Mucosa of descending colon (tissue), 3 donors: Measurements from ENCODE around the gene NTRK1. TPM values are rescaled to one million over a fixed set of nuclear protein-coding genes. Genes with fewer than 3 reads are reported as not detected.
A peak's percentile ranks its signal among the peaks of the same experiment; 100 is the strongest.
"Not testable (repeated sequence)": the region's sequence is repeated elsewhere in the genome, so short reads cannot be mapped to it uniquely, and the experiment has no call there.

Experiments
- ATAC-seq: fragments of 200-7000 bp; cut with Tn5 transposase; one replicate; pipeline ENCODE4 v1.9.1; 2020; ENCODE audit warnings: mild to moderate bottlenecking, moderate library complexity
- DNase-seq, 3 donors: peaks; one replicate each; pipeline ENCODE4 v3.0.0-alpha.2; 2020
- H3K36me3 ChIP-seq: fragments of 200-600 bp; one replicate; pipeline ENCODE4 v1.8.0; 2021; ENCODE audit warnings: low read depth, mild to moderate bottlenecking
- H3K4me1 ChIP-seq: fragments of 200-600 bp; one replicate; pipeline ENCODE4 v1.8.0; 2021; ENCODE audit warnings: low read depth, mild to moderate bottlenecking
- H3K4me3 ChIP-seq: fragments of 200-600 bp; one replicate; pipeline ENCODE4 v1.8.0; 2021; ENCODE audit warnings: mild to moderate bottlenecking
- H3K9me3 ChIP-seq: fragments of 200-600 bp; one replicate; pipeline ENCODE4 v1.8.0; 2021; ENCODE audit warnings: mild to moderate bottlenecking
- intact Hi-C, 2 donors: fragments of 100-400 bp; cut with DNase I in 1 of 2; cut with micrococcal nuclease in 1 of 2; formaldehyde crosslinking; loops; one replicate each; pipeline versions ENCODE4 v1.11.0 to v1.11.1; 2022; cut with DNase I, micrococcal nuclease
- total RNA-seq, 3 donors: library from RNA; stranded (reverse); fragmentation: NEBNext Ultra II Directional in 2 of 3; extraction: Animal tissue kit (Norgen Biotek cat#: 25700) in 2 of 3; gene quantifications; one replicate each; pipeline versions ENCODE4 v1.2.1 to v1.2.4, GENCODE V29; 2021 to 2023
- TF ChIP-seq, protein P1 (sequence below): fragments of 200-600 bp; IDR thresholded peaks from one replicate; pipeline ENCODE4 v1.8.0; 2022; ENCODE audit warnings: antibody characterized with exemption, mild to moderate bottlenecking
- donor health status: DM: no; HTN: no; CAD: no; lungs with moderate emphysema.
- donor health status: DM: no; HTN: no; CAD: no.
- donor health status: DM: no; HTN: yes; CAD: no.

The NTRK1 gene
- total RNA-seq, 3 donors from 2014 or later: 0.67 to 1.3 (median 0.79) TPM

DNA sequence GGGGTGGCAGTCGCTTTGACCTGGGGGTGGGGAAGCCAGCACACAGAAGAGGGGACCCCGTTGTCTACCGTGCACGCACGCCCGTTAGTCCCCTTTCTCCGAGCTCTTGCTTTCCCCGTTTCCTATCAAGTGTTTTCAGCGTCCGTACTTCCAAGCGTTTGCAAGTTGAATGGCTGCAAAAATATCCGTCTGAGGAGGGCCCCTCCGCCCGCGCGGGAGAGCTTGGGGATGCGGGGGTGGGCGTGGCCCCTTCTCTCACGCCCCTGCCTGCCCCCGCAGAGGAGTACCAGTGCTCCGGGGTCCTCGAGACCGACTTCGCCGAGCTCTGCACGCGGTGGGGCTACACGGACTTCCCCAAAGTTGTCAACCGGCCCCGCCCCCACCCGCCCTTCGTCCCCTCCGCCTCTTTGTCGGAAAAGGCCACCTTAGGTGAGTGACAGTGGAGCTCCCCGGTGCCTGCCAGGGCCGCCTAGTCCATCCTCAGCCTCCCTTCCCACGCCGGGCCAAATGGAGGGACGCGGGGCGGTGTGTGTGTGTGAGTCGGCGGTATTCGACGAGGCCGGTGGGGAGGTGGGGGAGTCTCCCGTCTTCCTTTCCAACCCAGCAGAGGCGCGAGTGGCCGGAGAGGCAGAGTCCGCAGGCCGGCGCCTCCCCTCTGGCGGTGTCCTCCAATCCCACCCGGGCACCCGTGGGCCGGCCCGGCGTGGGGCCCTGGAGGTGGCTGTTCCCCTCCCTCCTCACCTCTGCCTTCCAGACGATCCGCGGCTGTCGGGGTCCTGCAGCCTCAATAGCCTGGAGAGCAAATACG is 63.2 kb downstream of the NTRK1 start:
- TF ChIP-seq, protein P1, sequence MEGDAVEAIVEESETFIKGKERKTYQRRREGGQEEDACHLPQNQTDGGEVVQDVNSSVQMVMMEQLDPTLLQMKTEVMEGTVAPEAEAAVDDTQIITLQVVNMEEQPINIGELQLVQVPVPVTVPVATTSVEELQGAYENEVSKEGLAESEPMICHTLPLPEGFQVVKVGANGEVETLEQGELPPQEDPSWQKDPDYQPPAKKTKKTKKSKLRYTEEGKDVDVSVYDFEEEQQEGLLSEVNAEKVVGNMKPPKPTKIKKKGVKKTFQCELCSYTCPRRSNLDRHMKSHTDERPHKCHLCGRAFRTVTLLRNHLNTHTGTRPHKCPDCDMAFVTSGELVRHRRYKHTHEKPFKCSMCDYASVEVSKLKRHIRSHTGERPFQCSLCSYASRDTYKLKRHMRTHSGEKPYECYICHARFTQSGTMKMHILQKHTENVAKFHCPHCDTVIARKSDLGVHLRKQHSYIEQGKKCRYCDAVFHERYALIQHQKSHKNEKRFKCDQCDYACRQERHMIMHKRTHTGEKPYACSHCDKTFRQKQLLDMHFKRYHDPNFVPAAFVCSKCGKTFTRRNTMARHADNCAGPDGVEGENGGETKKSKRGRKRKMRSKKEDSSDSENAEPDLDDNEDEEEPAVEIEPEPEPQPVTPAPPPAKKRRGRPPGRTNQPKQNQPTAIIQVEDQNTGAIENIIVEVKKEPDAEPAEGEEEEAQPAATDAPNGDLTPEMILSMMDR: no peak
- intact Hi-C loops: no loop called here
- Histone ChIP-seq H3K4me1 (peaks cover 24% of the 10 kb centered on the region), H3K4me3 (no peak overlapping the region), H3K36me3 (no peaks in the 10 kb centered on the region), H3K9me3 (no peaks in the 10 kb centered on the region)
- no peak for ATAC-seq
- no peak for DNase-seq

DNA sequence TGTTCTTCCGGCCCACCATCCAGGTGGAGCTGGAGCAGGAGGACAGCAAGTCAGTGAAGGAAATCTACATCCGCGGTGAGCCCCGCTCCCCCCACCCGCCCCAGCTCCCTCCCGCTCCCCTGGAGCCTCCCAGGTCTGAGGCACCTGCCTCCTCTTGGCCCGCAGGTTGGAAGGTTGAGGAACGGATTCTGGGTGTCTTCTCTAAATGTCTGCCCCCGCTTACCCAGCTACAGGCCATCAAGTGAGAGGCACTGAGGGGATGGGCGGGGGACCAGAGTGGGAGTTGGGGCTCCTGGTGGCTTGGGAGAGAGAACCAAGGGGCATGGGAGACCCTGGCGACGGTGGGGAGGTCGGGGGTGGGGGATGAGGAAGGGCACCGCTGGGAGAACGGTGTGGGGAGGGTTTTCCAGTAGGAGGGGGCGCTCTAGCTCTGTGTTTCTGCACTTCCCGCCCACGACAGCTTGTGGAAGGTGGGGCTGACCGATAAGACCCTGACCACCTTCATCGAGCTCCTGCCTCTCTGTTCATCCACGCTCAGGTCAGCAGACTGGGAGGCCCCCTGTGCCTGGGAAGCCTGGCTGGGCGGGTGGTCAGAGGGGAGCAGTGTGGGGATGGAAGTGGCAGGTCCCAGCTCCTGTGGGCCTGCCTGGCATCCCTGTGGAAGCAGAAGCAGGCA is 64.0 kb downstream of the NTRK1 start:
- intact Hi-C loops: no loop called here
- TF ChIP-seq, protein P1: no peak
- Histone ChIP-seq H3K36me3 (no peaks in the 10 kb centered on the region), H3K9me3 (no peaks in the 10 kb centered on the region), H3K4me1 (peaks cover 24% of the 10 kb centered on the region), H3K4me3 (no peak overlapping the region)
- ATAC-seq: no peak
- DNase-seq: no peak

DNA sequence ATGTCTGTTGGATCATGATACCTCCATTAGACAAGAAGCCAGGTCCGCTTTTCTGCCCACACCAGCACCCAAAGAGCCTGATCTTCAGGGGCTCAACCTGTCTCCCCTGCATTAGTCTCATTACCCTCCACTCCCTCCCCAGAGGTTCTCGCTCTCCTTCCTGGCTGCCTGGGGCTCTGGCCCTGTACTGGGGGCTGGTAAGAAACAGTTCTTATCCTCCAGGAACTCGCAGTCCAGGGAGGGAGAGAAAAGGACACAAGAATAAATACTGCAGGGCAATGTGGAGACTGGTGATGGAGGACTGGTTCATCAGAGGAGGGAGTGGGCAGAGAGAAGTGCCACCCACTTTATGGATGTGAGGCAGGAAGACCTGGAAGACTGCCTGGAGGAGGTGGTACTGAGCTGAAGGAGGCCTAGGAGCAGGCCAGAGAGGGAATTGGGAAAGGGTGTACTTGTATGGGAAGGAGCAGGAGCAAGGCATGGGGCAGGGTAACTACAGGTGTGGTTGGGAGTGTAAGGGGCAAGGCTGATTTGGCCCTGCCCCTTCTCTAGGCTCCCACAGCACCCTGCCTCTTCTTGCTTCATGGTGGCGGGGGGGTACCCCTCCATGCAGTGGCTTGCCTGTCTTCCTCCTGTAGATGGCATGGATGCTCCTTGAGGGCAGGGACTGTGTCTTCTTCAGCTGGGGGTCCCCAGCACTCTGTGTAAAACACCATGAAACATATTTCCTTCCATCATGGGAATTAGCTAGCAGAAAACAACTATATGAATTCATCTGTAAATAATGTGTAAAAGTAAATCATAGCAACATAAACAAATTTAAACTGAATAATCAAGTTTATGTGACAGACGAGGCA is 64.7 kb downstream of the NTRK1 start:
- Histone ChIP-seq H3K36me3 (no peaks in the 10 kb centered on the region), H3K9me3 (no peaks in the 10 kb centered on the region), H3K4me3 (no peak overlapping the region), H3K4me1 (peaks cover 21% of the 10 kb centered on the region)
- DNase-seq (no peak), ATAC-seq (no peak)
- TF ChIP-seq, protein P1: no peak
- intact Hi-C loops: no loop called here

DNA sequence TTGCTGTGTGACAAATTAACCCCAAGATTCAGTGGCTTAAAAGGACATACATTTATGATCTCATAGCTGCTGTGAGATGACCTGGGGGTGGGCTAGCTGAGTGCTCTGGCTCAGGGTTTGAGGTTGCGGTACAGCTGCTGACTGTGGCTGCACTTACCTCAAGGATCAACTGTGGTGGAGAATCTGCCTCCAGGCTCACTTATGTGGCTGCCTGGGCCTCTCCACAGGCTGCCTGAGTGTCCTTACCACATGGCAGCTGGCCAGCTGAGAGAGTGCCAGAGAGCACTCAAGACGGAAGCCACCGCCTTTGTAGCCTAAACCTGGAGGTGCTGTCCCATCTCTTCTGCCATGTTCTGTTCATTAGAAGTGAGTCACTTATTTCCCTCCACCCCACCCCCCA is 65.5 kb downstream of the NTRK1 start:
- Histone ChIP-seq H3K36me3 (no peaks in the 10 kb centered on the region), H3K9me3 (no peaks in the 10 kb centered on the region), H3K4me1 (peaks cover 20% of the 10 kb centered on the region), H3K4me3 (no peak overlapping the region)
- TF ChIP-seq, protein P1: no peak
- intact Hi-C loops: no loop called here
- ATAC-seq (peak; percentile 55), DNase-seq (peak in 2 of 3 donors; percentile 75 to 81)

DNA sequence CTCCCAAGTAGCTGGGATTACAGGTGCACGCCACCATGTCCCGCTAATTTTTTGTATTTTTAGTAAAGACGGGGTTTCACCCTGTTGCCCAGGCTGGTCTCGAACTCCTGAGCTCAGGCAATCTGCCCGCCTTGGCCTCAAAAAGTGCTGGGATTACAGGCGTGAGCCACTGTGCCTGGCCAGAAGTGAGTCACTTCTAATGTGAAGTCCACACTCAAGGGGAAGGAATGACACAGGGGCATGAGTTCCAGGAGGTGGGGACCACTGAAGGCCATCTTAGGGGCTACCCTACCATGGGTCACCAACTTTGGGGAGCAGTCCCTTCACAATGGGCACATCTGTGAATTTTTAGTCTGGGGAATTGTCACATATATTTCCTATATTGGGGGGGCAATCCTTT is 66.0 kb downstream of the NTRK1 start:
- peaks cover 20% of the 10 kb centered on the region for H3K4me1 ChIP-seq
- H3K36me3 ChIP-seq, ATAC-seq, intact Hi-C loops, H3K4me3 ChIP-seq, H3K9me3 ChIP-seq: not testable (repeated sequence)
- DNase-seq: peak in 1 of 3 donors; percentile 6
